ENCODE data around the gene CCDC15.

CCDC15 gene

GRCh38 chr11:125063429-125064043, 109.5 kb downstream of the CCDC15 start:
- DNase-seq (ENCODE audit: insufficient read length, low spot score): no peak
- FAIRE-seq: peak; percentile 83

- DNase-seq (ENCODE audit: insufficient read length, low spot score) (no peak), FAIRE-seq (peak; percentile 67)
These were observed 110.1 kb downstream of the CCDC15 start for GRCh38 chr11:125064070-125064469.

GRCh38 chr11:125068368-125068767, 114.4 kb downstream of the CCDC15 start:
- DNase-seq (ENCODE audit: insufficient read length, low spot score) (no peak), FAIRE-seq (peak; percentile 42)

GRCh38 chr11:125069008-125069407, 115.0 kb downstream of the CCDC15 start:
- DNase-seq (ENCODE audit: insufficient read length, low spot score) (no peak), FAIRE-seq (no peak)

DNA sequence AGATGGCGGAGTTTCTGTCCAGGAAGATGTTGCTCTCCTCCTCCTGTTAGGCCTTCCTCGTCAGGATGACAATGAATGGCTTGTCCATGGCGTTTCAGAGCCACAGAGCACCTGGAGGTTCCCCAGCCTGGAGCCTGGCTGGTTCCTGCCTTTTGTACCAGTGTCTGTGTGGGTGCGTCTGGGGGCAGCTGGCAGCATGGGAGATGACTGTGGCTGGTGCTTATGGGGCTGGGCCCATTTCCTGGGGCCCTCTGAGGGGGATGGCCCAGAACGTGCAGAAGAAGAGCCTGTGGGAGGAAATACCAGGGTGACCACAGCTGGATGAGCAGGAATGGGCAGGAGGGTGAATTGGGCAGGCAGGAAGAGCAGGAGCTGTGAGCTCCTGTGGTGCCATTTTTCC, 115.8 kb downstream of the CCDC15 start:
- FAIRE-seq: peak; percentile 81
- no peak for DNase-seq (ENCODE audit: insufficient read length, low spot score)

- no peak for DNase-seq (ENCODE audit: insufficient read length, low spot score)
- peak; percentile 98 for FAIRE-seq
These were observed 116.8 kb downstream of the CCDC15 start for GRCh38 chr11:125070699-125071254.

DNA sequence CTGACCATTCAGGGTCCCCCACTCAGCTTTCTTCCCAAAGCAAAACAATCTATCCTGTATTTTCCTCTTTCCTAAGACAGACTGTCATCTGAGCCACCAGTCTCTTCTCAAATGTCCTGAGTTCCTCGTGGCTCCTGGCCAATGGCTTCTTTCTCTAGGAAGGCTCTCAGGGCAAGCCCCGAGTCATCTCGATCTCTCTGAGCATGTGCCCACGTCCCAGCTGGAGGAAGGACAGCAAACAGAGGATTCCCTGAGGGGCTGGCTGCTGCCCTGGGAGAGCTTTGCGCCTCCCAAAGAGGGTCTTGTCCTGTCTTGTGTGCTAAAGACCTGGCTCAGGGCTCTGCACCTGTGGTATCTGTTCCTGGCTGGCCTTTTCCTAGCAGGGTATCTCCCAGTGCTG, 117.4 kb downstream of the CCDC15 start:
- DNase-seq (ENCODE audit: insufficient read length, low spot score): no peak

GRCh38 chr11:125071846-125072217, 117.8 kb downstream of the CCDC15 start:
- DNase-seq (ENCODE audit: insufficient read length, low spot score) (no peak), FAIRE-seq (no peak)

More for the DNA sequence above, 117.4 kb downstream of the CCDC15 start:
- no peak for FAIRE-seq

DNA sequence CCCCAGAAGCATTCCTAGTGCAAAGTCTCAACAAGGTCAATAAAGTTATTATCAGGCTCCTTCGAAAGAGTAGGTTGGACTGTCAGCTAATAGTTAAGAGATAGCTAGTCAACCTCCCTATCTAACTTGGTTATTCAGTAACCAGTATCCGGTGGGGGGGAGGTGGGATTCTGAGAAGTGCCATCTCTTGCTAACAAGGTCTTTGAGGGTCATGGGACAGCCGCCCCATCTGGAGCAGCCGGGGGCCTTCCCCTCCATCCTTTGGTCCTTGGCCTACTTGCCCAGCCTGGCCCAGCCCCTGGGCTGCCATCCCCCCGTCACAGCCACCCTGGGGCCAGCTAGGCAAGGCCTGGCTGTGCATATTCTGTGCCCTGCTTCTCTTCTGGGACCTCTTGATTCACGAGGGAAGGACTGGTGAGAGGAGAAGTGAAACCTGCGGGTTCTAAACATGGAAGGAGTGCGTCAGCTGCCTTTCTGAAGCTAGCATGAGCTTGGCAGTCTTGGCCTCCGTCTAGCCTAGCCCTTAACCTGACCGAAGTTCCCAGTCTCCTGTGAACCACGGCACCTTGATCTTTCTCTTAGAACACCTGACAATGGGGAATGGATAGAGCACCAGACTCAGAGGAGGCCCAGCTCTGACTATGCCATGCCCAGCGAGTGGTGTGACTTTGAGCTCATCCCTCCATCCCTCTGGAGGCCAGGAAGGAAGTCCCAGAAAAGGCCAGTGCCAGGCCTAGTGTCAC, 118.4 kb downstream of the CCDC15 start:
- DNase-seq (ENCODE audit: insufficient read length, low spot score) (peak; percentile 73), FAIRE-seq (peak; percentile 100)

GRCh38 chr11:125072961-125073590, 119.1 kb downstream of the CCDC15 start:
- no peak for FAIRE-seq
- no peak for DNase-seq (ENCODE audit: insufficient read length, low spot score)

DNA sequence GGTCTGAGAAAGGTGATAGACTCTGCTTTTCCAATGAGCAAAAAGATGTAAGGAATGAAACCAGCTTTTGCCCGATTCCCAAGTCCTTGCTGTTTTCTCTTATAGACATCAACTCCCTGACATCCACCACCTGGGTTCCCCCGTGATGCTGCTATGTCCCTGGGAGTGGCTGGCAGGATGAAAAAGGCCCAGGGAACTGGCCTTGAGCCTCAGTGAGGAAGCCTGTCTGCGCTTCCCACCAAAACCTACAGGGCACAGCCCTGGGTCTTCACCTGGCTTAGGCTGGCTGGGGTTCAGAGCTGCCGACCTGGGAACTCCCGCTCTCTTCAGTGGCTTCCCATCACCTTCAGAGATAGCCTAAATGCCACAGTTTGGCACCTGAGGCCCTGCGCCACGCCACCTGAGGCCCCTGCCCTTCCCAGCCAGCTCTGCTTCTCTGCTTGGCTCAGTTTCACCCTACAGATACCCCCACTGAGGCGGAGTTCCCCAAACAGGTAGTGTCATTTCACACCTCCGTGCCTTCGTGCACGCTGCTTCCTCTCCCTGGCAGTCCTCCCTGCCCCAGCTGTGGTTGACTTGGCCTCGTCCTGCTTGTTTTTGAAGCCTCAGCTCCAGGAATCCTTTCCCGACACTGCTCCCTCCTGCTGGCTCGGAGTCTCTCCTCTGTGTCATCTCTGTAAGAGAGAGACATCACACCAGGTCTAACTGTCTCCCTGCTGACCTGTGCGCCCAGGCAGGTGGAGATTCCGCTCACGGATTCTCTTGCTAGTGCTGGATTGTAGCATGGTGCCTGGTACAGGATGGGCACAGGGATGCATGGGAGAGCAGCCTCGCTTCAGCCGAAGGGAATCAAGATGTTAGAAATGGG, 119.8 kb downstream of the CCDC15 start:
- FAIRE-seq (peak; percentile 44), DNase-seq (ENCODE audit: insufficient read length, low spot score) (no peak)

DNA sequence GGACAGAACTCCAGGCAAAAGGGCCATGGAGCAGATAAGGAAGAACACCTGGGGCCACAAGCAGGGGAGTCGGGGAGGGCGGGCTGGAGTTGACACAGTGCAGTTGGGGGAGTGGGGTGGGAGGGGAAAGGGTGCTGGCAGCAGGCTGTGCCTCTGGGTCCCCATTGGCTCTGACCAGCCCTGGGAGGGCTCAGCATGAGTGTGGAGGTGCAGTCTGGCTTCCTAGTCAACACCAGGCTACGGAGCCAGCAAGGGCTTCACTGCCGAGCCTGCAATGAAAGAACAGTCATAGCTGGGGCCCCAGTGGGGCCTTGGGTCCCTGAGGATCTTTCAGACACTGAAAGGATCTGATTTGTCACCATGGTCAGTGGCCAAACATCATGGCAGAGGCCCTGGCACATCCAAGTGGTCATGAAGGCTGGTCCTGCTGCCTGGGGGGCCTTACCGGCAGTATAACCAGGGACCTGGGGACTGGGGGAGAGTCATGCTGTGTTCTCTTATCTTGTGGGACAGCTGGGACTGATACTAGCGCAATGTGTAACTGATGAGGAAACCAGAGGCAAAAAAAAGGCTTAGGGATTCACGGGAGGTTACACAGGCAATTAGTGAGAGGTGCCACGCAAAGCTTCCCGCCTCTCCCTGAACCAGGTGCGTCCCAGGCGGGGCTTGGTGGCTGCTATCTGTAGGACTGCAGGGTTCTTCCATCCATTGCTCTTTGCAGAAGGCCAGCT, 120.7 kb downstream of the CCDC15 start:
- FAIRE-seq: no peak
- no peak for DNase-seq (ENCODE audit: insufficient read length, low spot score)

GRCh38 chr11:125075242-125075625, 121.2 kb downstream of the CCDC15 start:
- no peak for DNase-seq (ENCODE audit: insufficient read length, low spot score)
- FAIRE-seq: no peak

- FAIRE-seq (no peak), DNase-seq (ENCODE audit: insufficient read length, low spot score) (no peak)
These were observed 121.9 kb downstream of the CCDC15 start for GRCh38 chr11:125075900-125076317.

DNA sequence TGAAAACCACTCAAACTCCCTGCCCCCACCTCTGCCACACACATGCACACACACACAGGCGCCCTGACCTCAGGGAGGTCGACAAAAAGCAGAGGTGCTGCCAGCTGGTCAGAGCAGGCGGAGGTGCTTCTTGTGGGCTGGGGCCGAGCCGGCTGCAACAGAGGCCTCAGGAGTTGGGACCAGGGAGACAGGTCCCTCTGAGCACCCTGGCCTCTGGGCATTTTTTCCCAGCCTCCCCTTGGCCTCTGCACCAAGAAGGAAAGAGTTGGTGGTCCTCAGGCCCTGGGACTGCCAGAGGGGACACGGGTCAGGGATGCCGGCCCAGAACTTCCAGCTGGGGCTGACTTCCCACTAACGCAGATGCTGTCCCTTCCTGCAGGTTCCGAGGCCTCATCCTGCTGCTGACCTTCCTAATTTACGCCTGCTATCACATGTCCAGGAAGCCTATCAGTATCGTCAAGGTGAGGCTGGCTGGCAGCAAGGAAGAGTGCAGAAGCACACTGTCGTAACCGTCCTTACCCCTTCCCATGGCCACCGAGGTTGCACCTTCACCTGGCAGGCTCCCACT, 122.5 kb downstream of the CCDC15 start:
- FAIRE-seq (no peak), DNase-seq (ENCODE audit: insufficient read length, low spot score) (no peak)

DNA sequence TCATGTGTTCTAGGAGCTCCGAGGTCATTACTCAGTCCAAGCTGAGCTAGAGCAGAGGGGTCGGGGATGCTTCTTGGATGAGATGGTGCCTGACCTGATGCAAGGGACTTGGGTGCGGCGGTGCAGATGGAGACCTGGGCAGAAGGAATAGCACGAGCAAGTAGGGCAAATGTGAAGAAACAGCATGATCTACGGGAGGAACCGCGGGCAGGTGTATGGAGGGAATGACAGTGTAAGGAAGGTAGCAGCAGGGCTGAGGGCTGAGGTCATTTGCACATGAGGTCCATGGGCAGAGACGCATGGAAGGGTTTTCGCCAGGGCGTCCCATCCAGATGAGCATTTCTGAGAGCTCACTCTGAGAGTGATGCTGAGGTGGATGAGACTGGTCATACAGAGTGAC, 124.0 kb downstream of the CCDC15 start:
- FAIRE-seq: no peak
- no peak for DNase-seq (ENCODE audit: insufficient read length, low spot score)

DNA sequence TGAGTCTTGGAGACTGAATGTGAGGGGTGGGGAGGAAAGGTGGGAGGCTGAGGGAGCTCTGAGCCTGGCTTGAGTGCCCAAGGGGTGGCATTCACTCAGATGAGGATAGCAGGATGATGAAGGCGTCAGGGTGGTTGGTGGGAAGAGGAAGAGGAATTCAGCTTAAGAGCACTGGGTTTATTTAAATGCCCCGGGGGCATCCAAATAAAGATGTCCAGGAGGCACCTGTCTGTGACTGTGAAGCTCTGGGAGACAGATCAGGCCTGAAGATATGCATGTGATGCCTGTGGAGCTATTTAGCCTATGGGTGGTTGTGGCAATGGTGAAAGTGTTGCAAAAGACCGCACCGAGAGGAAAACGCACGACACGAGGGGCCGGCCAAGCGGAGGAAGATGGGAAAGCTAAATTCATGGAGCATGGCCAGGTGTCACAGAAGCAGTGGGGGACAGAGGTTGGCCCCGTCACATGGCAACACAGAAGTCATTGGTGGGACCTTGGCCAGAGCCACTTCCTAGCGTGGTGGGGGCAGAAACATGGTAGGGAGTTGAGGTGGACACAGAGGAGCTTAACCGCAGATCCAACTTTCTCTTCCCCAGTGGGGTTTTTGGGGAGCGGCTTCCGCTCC, 124.6 kb downstream of the CCDC15 start:
- DNase-seq (ENCODE audit: insufficient read length, low spot score) (no peak), FAIRE-seq (no peak)

- no peak for DNase-seq (ENCODE audit: insufficient read length, low spot score)
- no peak for FAIRE-seq
These were observed 125.3 kb downstream of the CCDC15 start for GRCh38 chr11:125079151-125079877.
